SH-SY5Y (cell line): ENCODE measurements around the gene ZFX.

Experiments
- GATA2 ChIP-seq: IDR thresholded peaks from 2 replicates; pipeline ENCODE4 v1.6.1; 2011; ENCODE audit warnings: mild to moderate bottlenecking, low read depth, low read length
- GATA3 ChIP-seq: IDR thresholded peaks from 2 replicates; pipeline ENCODE4 v1.6.1; 2011; ENCODE audit warnings: low read depth, mild to moderate bottlenecking, low read length, moderate library complexity

- TF ChIP-seq GATA2 (no peak), GATA3 (no peak)
Measured at GRCh38 chrX:24221872-24222271, 72.3 kb downstream of the ZFX start.
